BLaER1 treated with 17β-estradiol and CSF1 and Interleukin-3, amounts not matched to agents 10 nM and 100 nM (cell line): Measurements from ENCODE around the gene GLUD2.

ENCODE experiments used
- H3K27ac ChIP-seq, 11 experiments: shearing (Covaris generic); formaldehyde crosslinking; 2 replicates each; pipeline ENCODE4 v1.8.1; 2022
- H3K27me3 ChIP-seq, 11 experiments: shearing (Covaris generic); formaldehyde crosslinking; 2 replicates each; pipeline ENCODE4 v1.8.1; 2022
- H3K36me3 ChIP-seq, 11 experiments: shearing (Covaris generic); formaldehyde crosslinking; 2 replicates each; pipeline ENCODE4 v1.8.1; 2022
- H3K4me1 ChIP-seq, 10 experiments: shearing (Covaris generic); formaldehyde crosslinking; 2 replicates each; pipeline ENCODE4 v1.8.1; 2022
- H3K4me2 ChIP-seq, 11 experiments: shearing (Covaris generic); formaldehyde crosslinking; 2 replicates each; pipeline ENCODE4 v1.8.1; 2022
- H3K4me3 ChIP-seq, 10 experiments: shearing (Covaris generic); formaldehyde crosslinking; 2 replicates each; pipeline ENCODE4 v1.8.1; 2022
- H3K9ac ChIP-seq, 11 experiments: shearing (Covaris generic); formaldehyde crosslinking; 2 replicates each; pipeline ENCODE4 v1.8.1; 2022
- H3K9me3 ChIP-seq, 11 experiments: shearing (Covaris generic); formaldehyde crosslinking; replicated peaks in 1 of 11; 2 replicates each; pipeline ENCODE4 v1.8.1; 2022
- H4K20me1 ChIP-seq, 11 experiments: shearing (Covaris generic); formaldehyde crosslinking; 2 replicates each; pipeline ENCODE4 v1.8.1; 2022
- Cebpa-rat ChIP-seq, 11 experiments: shearing (Covaris generic); IDR thresholded peaks; 2 replicates each; pipeline ENCODE4 v1.8.1; 2022

Gene GLUD2

DNA sequence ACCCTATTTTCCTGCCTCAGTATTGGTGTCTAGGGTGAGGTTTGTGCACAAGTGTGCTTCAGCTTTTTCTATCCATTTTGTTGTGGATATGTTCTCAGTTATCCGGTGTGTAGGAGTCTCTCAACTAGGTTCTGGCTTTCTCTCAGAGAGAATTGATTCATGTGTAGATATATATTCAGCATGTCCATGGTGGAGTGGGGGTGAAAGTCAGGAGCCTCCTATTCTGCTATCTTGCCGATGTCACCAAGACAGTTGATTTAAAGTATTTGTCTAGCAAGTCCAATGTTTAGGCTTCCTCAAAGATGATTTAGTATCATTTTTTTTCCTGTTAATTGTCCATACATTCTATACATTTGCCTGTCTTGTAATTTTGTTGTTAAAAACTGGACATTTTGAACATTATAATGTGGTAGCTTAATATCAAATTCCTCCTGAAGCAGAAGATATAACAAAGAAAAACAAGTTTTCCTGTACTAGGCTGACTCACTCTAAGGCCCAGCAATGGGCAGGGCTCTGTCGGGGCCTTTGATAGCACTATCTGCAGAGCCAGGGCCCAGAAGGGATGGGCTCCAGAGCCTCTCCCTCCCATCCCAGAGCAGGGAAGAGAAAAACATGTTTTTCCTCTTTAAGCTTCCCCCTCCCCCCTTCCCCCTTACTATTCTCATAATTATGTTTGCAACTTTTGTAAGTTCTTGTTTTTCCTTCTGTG is 37.6 kb downstream of the GLUD2 start:
- Histone ChIP-seq H3K9me3 (peaks cover 0 to 17% (median 5%) of the 10 kb centered on the region in 11 experiments; a peak in 5 of 22 replicates), H3K4me3 (no peak overlapping the region), H3K4me1 (no peaks in the 10 kb centered on the region), H3K27me3 (no peaks in the 10 kb centered on the region), H3K4me2 (no peak overlapping the region), H4K20me1 (no peaks in the 10 kb centered on the region), H3K36me3 (no peaks in the 10 kb centered on the region), H3K9ac (no peak overlapping the region), H3K27ac (no peak overlapping the region)
- TF ChIP-seq Cebpa-rat (IDR thresholded peaks at IDR 0.05) = no peak

- no peaks in the 10 kb centered on the region for H3K4me1 ChIP-seq
- no peaks in the 10 kb centered on the region for H3K36me3 ChIP-seq
- no peaks in the 10 kb centered on the region for H4K20me1 ChIP-seq
- no peaks in the 10 kb centered on the region for H3K27me3 ChIP-seq
- no peak overlapping the region; a peak in 1 of 22 replicates for H3K4me2 ChIP-seq
- H3K27ac ChIP-seq = no peak overlapping the region
- H3K9me3 ChIP-seq = peaks cover 0 to 17% (median 5%) of the 10 kb centered on the region in 11 experiments; a peak in 5 of 22 replicates
- H3K9ac ChIP-seq = no peak overlapping the region
- no peak overlapping the region for H3K4me3 ChIP-seq
- TF ChIP-seq Cebpa-rat (IDR thresholded peaks at IDR 0.05) = no peak
These were observed 38.2 kb downstream of the GLUD2 start for GRCh38 chrX:121085612-121086010.

GRCh38 chrX:121093011-121093410 is 45.6 kb downstream of the GLUD2 start:
- H3K27ac ChIP-seq = no peak overlapping the region
- H4K20me1 ChIP-seq = no peaks in the 10 kb centered on the region
- TF ChIP-seq Cebpa-rat (IDR thresholded peaks at IDR 0.05) = no peak
- H3K4me3 ChIP-seq = no peak overlapping the region
- H3K9ac ChIP-seq = no peak overlapping the region
- no peaks in the 10 kb centered on the region for H3K27me3 ChIP-seq
- no peaks in the 10 kb centered on the region for H3K4me1 ChIP-seq
- no peaks in the 10 kb centered on the region; a peak in 1 of 22 replicates for H3K9me3 ChIP-seq
- H3K4me2 ChIP-seq = no peak overlapping the region
- H3K36me3 ChIP-seq = no peaks in the 10 kb centered on the region
